CD4-positive, CD25-positive, alpha-beta regulatory T cell (primary cell): ENCODE measurements around the gene S100A1. TPM values are rescaled to one million over a fixed set of nuclear protein-coding genes. Genes with fewer than 3 reads are reported as not detected.
A peak's percentile ranks its signal among the peaks of the same experiment; 100 is the strongest.

Experiments used
- ATAC-seq, 2 donors: fragments of 150-1000 bp; cut with Tn5 transposase; one replicate each; pipeline ENCODE4 v1.10.0; 2021; ENCODE audit warnings: low read depth in 2 of 2, moderate number of reproducible peaks in 2 of 2, moderate library complexity in 1 of 2
- DNase-seq, 3 donors: peaks; one replicate each; pipeline versions ENCODE4 v3.0.0 to v3.0.0-alpha.2; 2012 to 2022; ENCODE audit warnings: mixed read lengths in 1 of 3
- H3K27ac ChIP-seq: one replicate; pipeline ENCODE4 v1.7.0; 2013; ENCODE audit warnings: mild to moderate bottlenecking, low read length; ENCODE audit not compliant: insufficient read depth, poor library complexity, severe bottlenecking
- H3K27me3 ChIP-seq: one replicate; pipeline ENCODE4 v1.7.0; 2013; ENCODE audit warnings: low read length; ENCODE audit not compliant: control insufficient read depth, insufficient read depth
- H3K36me3 ChIP-seq: one replicate; pipeline ENCODE4 v1.7.0; 2013; ENCODE audit warnings: mild to moderate bottlenecking, low read length, moderate library complexity; ENCODE audit not compliant: control insufficient read depth, insufficient read depth
- H3K4me1 ChIP-seq: 2 replicates; pipeline ENCODE4 v1.7.0; 2013; ENCODE audit warnings: mild to moderate bottlenecking, low read length; ENCODE audit not compliant: insufficient read depth, control insufficient read depth, poor library complexity, severe bottlenecking
- H3K4me3 ChIP-seq: one replicate; pipeline ENCODE4 v1.7.0; 2013; ENCODE audit warnings: low read depth, mild to moderate bottlenecking, low read length, moderate library complexity
- H3K9me3 ChIP-seq, 2 experiments: 1 replicate in 1 of 2; 2 replicates in 1 of 2; pipeline ENCODE4 v1.7.0; 2013; ENCODE audit warnings: low read length in 2 of 2, mild to moderate bottlenecking in 1 of 2, moderate library complexity in 1 of 2; ENCODE audit not compliant: control insufficient read depth in 2 of 2
- H3K27ac Mint-ChIP-seq, 3 donors: one replicate each; pipeline ENCODE4 v1.8.0; 2020 to 2022; ENCODE audit warnings: mild to moderate bottlenecking in 3 of 3, mixed read lengths in 3 of 3, moderate library complexity in 2 of 3
- H3K27me3 Mint-ChIP-seq: one replicate; pipeline ENCODE4 v1.8.0; 2022; ENCODE audit warnings: mild to moderate bottlenecking, mixed read lengths
- H3K36me3 Mint-ChIP-seq: one replicate; pipeline ENCODE4 v1.8.0; 2020; ENCODE audit warnings: mixed read lengths
- H3K4me1 Mint-ChIP-seq, 4 donors: one replicate each; pipeline ENCODE4 v1.8.0; 2020 to 2022; ENCODE audit warnings: mixed read lengths in 4 of 4, mild to moderate bottlenecking in 1 of 4
- H3K4me3 Mint-ChIP-seq, 4 donors: one replicate each; pipeline ENCODE4 v1.8.0; 2020 to 2022; ENCODE audit warnings: mild to moderate bottlenecking in 4 of 4, mixed read lengths in 4 of 4, moderate library complexity in 3 of 4
- H3K9me3 Mint-ChIP-seq, 7 donors: one replicate each; pipeline ENCODE4 v1.8.0; 2020 to 2022; ENCODE audit warnings: mixed read lengths in 7 of 7, mild to moderate bottlenecking in 3 of 7, moderate library complexity in 2 of 7
- polyA plus RNA-seq, 4 donors: library from polyadenylated mRNA; unstranded; fragments of 300-500 nt; fragmentation: Illumina TruSeq; gene quantifications; one replicate each; pipeline ENCODE4 v1.2.3, GENCODE V29; 2021
- total RNA-seq: library from RNA; stranded (reverse); gene quantifications from one replicate; pipeline ENCODE4 v1.2.3, GENCODE V29; 2022

S100A1 gene
- total and polyA plus RNA-seq, 5 donors from 2014 or later, result not detected

GRCh38 chr1:153616917-153617311 is 11.3 kb upstream of the S100A1 start:
- no peak overlapping the region for H3K27ac ChIP-seq
- H3K27ac Mint-ChIP-seq, result peak overlapping the region in 1 of 3 donors; percentile 36
- H3K27me3 Mint-ChIP-seq, result no peaks in the 10 kb centered on the region
- H3K36me3 ChIP-seq, result no peaks in the 10 kb centered on the region
- H3K4me3 ChIP-seq, result no peak overlapping the region
- H3K27me3 ChIP-seq, result no peaks in the 10 kb centered on the region
- peaks cover 0 to 6% (median 0%) of the 10 kb centered on the region in 4 donors for H3K4me1 Mint-ChIP-seq
- H3K36me3 Mint-ChIP-seq, result no peaks in the 10 kb centered on the region
- no peaks in the 10 kb centered on the region for H3K9me3 Mint-ChIP-seq
- no peaks in the 10 kb centered on the region for H3K4me1 ChIP-seq
- H3K4me3 Mint-ChIP-seq, result no peak overlapping the region
- DNase-seq (no peak), ATAC-seq (no peak)
- no peaks in the 10 kb centered on the region for H3K9me3 ChIP-seq

- no peak overlapping the region for H3K27ac ChIP-seq
- no peaks in the 10 kb centered on the region for H3K36me3 ChIP-seq
- Mint-ChIP-seq H3K4me1 (peaks cover 0 to 6% (median 0%) of the 10 kb centered on the region in 4 donors), H3K27ac (no peak overlapping the region), H3K9me3 (no peaks in the 10 kb centered on the region), H3K4me3 (no peak overlapping the region), H3K36me3 (no peaks in the 10 kb centered on the region), H3K27me3 (no peaks in the 10 kb centered on the region)
- no peaks in the 10 kb centered on the region for H3K9me3 ChIP-seq
- H3K4me1 ChIP-seq, result no peaks in the 10 kb centered on the region
- no peak overlapping the region for H3K4me3 ChIP-seq
- peak in 2 of 3 donors; percentile 55 to 73 for DNase-seq
- H3K27me3 ChIP-seq, result no peaks in the 10 kb centered on the region
- peak in 1 of 2 donors; percentile 82 for ATAC-seq
Observed at GRCh38 chr1:153617663-153618062, 10.6 kb upstream of the S100A1 start.

- no peaks in the 10 kb centered on the region for H3K9me3 Mint-ChIP-seq
- no peak for ATAC-seq
- H3K27me3 ChIP-seq, result no peaks in the 10 kb centered on the region
- no peaks in the 10 kb centered on the region for H3K4me1 ChIP-seq
- H3K4me1 Mint-ChIP-seq, result peaks cover 0 to 6% (median 0%) of the 10 kb centered on the region in 4 donors
- H3K4me3 Mint-ChIP-seq, result no peak overlapping the region
- no peaks in the 10 kb centered on the region for H3K27me3 Mint-ChIP-seq
- H3K9me3 ChIP-seq, result no peaks in the 10 kb centered on the region
- H3K27ac ChIP-seq, result no peak overlapping the region
- H3K4me3 ChIP-seq, result no peak overlapping the region
- peaks cover 6% of the 10 kb centered on the region for H3K36me3 Mint-ChIP-seq
- H3K36me3 ChIP-seq, result no peaks in the 10 kb centered on the region
- DNase-seq, result no peak
- H3K27ac Mint-ChIP-seq, result no peak overlapping the region
Observed at GRCh38 chr1:153619171-153619570, 9.1 kb upstream of the S100A1 start.

DNA sequence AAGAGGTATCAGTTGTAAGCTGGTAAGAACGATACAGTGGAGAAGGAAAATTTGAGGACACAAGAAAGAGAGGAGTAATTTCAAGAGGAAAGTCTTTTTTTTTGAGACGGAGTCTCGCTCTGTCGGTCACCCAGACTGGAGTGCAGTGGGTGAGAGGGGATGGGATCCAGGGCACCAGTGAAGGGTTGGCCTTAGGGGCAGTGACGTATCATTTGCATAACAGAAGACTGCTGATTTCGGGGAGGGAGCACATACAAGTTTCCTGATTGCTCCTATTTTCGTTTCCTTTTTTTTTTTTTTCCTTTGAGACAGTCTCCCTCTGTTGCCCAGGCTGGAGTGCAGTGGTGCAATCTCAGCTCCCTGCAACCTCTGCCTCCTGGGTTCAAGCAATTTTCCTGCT is 5.1 kb upstream of the S100A1 start:
- no peak for ATAC-seq
- no peaks in the 10 kb centered on the region for H3K36me3 ChIP-seq
- no peaks in the 10 kb centered on the region for H3K27me3 Mint-ChIP-seq
- no peaks in the 10 kb centered on the region for H3K27me3 ChIP-seq
- H3K4me3 ChIP-seq, result no peak overlapping the region
- H3K4me3 Mint-ChIP-seq, result peak overlapping the region in 1 of 4 donors; percentile 47
- no peaks in the 10 kb centered on the region for H3K4me1 ChIP-seq
- no peaks in the 10 kb centered on the region for H3K9me3 ChIP-seq
- no peak overlapping the region for H3K27ac ChIP-seq
- no peak overlapping the region for H3K27ac Mint-ChIP-seq
- DNase-seq, result no peak
- no peaks in the 10 kb centered on the region for H3K9me3 Mint-ChIP-seq
- peaks cover 8% of the 10 kb centered on the region for H3K36me3 Mint-ChIP-seq
- peaks cover 0 to 5% (median 1%) of the 10 kb centered on the region in 4 donors for H3K4me1 Mint-ChIP-seq

DNA sequence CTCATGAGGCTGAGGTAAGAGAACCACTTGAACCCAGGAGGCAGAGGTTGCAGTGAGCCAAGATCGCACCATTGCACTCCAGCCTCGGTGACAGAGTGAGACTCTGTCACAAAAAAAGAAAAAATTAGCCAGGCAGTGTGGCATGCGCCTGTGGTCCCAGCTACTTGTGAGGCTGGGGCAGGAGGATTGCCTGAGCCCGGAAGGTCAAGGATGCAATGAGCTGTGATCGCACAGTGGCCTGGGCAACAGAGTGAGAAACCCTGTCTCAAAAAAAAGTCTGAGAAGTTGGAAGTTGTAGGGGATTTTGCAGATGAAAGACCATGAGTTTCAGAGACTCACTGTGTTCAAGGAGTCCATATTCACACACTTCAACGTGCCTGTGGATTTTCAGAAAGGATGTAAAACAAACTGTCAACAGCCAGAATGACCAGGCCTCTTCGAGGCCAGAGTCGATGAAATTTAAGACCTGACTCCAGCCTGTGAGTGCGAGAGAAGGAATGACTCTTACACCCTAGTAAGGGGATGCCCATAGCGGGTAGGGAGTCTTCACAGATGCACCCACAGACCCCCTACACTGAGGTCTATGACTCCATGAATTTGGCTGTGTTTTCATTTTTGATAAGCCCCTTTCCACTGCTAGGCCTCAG is 3.1 kb upstream of the S100A1 start:
- Histone ChIP-seq H3K27me3 (no peaks in the 10 kb centered on the region), H3K4me3 (no peak overlapping the region)

DNA sequence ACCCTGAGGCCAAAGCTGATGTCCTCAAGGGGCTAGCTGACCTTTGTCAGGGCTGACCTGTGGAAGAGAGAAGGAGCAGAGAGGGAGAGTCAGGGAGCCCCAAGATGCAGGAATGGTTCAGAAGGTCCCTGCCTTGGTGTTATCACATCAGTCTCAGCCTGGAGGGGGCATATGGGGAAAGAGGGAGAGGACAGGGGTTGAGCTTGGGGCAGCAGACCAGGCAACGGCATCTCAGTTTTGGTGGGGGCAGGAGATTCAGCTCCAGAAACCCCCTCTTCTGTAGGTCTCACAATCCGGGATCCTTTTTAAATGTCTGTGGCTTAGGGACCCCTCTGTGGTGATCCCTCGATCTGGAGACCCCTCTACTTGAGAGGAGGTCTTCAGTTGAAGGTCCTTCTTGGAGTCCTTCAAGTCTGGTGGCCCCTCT is 1.7 kb upstream of the S100A1 start:
- no peak for ATAC-seq
- no peak overlapping the region for H3K4me3 ChIP-seq
- no peak for DNase-seq
- H3K27ac ChIP-seq, result no peak overlapping the region
- no peaks in the 10 kb centered on the region for H3K36me3 ChIP-seq
- H3K36me3 Mint-ChIP-seq, result peaks cover 8% of the 10 kb centered on the region
- H3K27ac Mint-ChIP-seq, result peak overlapping the region in 1 of 3 donors; percentile 55
- no peaks in the 10 kb centered on the region for H3K27me3 ChIP-seq
- H3K9me3 ChIP-seq, result no peaks in the 10 kb centered on the region
- H3K4me3 Mint-ChIP-seq, result no peak overlapping the region
- H3K27me3 Mint-ChIP-seq, result no peaks in the 10 kb centered on the region
- H3K9me3 Mint-ChIP-seq, result no peaks in the 10 kb centered on the region
- H3K4me1 ChIP-seq, result no peaks in the 10 kb centered on the region
- peaks cover 0 to 14% (median 1%) of the 10 kb centered on the region in 4 donors for H3K4me1 Mint-ChIP-seq

More for the DNA sequence above, 3.1 kb upstream of the S100A1 start:
- Mint-ChIP-seq H3K9me3 (no peaks in the 10 kb centered on the region), H3K4me3 (no peak overlapping the region), H3K27me3 (no peaks in the 10 kb centered on the region), H3K4me1 (peaks cover 0 to 5% (median 1%) of the 10 kb centered on the region in 4 donors), H3K36me3 (peaks cover 8% of the 10 kb centered on the region), H3K27ac (no peak overlapping the region)
- DNase-seq, result no peak
- Histone ChIP-seq H3K36me3 (no peaks in the 10 kb centered on the region), H3K9me3 (no peaks in the 10 kb centered on the region), H3K4me1 (no peaks in the 10 kb centered on the region), H3K27ac (no peak overlapping the region)
- ATAC-seq, result no peak

GRCh38 chr1:153626904-153627714 is 1.1 kb upstream of the S100A1 start, which contains the start of gene S100A13:
S100A13 (minus strand) TSS chr1:153627505; CDS start chr1:153626472, 1,033 bp downstream.
- peaks cover 0 to 16% (median 1%) of the 10 kb centered on the region in 4 donors for H3K4me1 Mint-ChIP-seq
- Histone ChIP-seq H3K36me3 (no peaks in the 10 kb centered on the region), H3K4me1 (no peaks in the 10 kb centered on the region), H3K27me3 (no peaks in the 10 kb centered on the region), H3K9me3 (no peaks in the 10 kb centered on the region), H3K27ac (no peak within 1 kb of the TSS), H3K4me3 (no peak within 1 kb of the TSS)
- H3K9me3 Mint-ChIP-seq, result no peaks in the 10 kb centered on the region
- peaks cover 8% of the 10 kb centered on the region for H3K36me3 Mint-ChIP-seq
- ATAC-seq, result no peak
- no peak for DNase-seq
- H3K27me3 Mint-ChIP-seq, result no peaks in the 10 kb centered on the region
- H3K4me3 Mint-ChIP-seq, result peak within 1 kb of the TSS in 1 of 4 donors; percentile 24
- peak within 1 kb of the TSS in 1 of 3 donors; percentile 55 for H3K27ac Mint-ChIP-seq
